ENCODE measurements around the gene MS4A14.

- TF ChIP-seq CTCF (IDR thresholded peaks at IDR 0.05) (no peak), POLR2A (IDR thresholded peaks at IDR 0.05) (no peak), POLR2AphosphoS5 (IDR thresholded peaks at IDR 0.05) (no peak)
These were observed 3.9 kb upstream of the MS4A14 start for GRCh38 chr11:60392361-60392760.

All from prostate gland (tissue), 2 donors.